Spinal cord (tissue), 10 donors: ENCODE results near the gene PGAP2. TPM values are rescaled to one million over a fixed set of nuclear protein-coding genes. Genes with fewer than 3 reads are reported as not detected.
"Not testable (repeated sequence)": the region's sequence is repeated elsewhere in the genome, so short reads cannot be mapped to it uniquely, and the experiment has no call there.

Experiments used
- DNase-seq, 6 donors: peaks; one replicate each; pipeline versions ENCODE4 v3.0.0 to v3.0.0-alpha.2; 2013 to 2015; ENCODE audit warnings: low spot score in 6 of 6, low read depth in 4 of 6
- H3K27ac ChIP-seq: one replicate; pipeline ENCODE4 v1.5.1; 2013; ENCODE audit warnings: low read depth, low read length, control low read depth
- H3K27me3 ChIP-seq: one replicate; pipeline ENCODE4 v1.6.1; 2013; ENCODE audit warnings: low read length; ENCODE audit not compliant: control insufficient read depth, insufficient read depth
- H3K36me3 ChIP-seq: one replicate; pipeline ENCODE4 v1.6.1; 2013; ENCODE audit warnings: low read length; ENCODE audit not compliant: control insufficient read depth, insufficient read depth
- H3K4me1 ChIP-seq: one replicate; pipeline ENCODE4 v1.6.1; 2013; ENCODE audit warnings: low read length; ENCODE audit not compliant: control insufficient read depth, insufficient read depth
- H3K4me3 ChIP-seq: one replicate; pipeline ENCODE4 v1.5.1; 2013; ENCODE audit warnings: low read depth, low read length, control low read depth
- H3K9me3 ChIP-seq: one replicate; pipeline ENCODE4 v1.6.1; 2013; ENCODE audit warnings: low read length; ENCODE audit not compliant: control insufficient read depth, insufficient read depth
- WGBS: methylation state at CpG from one replicate; pipeline ENCODE4 v1.1.5; 2013; ENCODE audit warnings: missing lambda C conversion rate; ENCODE audit not compliant: insufficient coverage; 5-methylcytosine and 5-hydroxymethylcytosine counted together
- polyA plus RNA-seq, 2 donors: library from polyadenylated mRNA; unstranded; fragments of 120-200 nt; gene quantifications; one replicate each; pipeline ENCODE4 v1.2.1, GENCODE V29; 2013; ENCODE audit not compliant: insufficient read length in 2 of 2
- small RNA-seq: library from RNA; depleted of rRNA; stranded (forward); fragments of <200 nt; gene quantifications from one replicate; pipeline ENCODE3, GENCODE V24; 2014; ENCODE audit warnings: low replicate concordance
- total RNA-seq, 2 donors: library from RNA; depleted of rRNA in 1 of 2; stranded (reverse); fragments of 120-200 nt in 1 of 2; fragments of >200 nt in 1 of 2; gene quantifications; one replicate each; pipeline versions ENCODE4 v1.2.3 to v1.2.4, GENCODE V29; 2013 to 2014
- donor health status: healthy.

The PGAP2 gene
- total and polyA plus RNA-seq, 4 donors, result 9.5 to 46.5 (median 21.2) TPM

DNA sequence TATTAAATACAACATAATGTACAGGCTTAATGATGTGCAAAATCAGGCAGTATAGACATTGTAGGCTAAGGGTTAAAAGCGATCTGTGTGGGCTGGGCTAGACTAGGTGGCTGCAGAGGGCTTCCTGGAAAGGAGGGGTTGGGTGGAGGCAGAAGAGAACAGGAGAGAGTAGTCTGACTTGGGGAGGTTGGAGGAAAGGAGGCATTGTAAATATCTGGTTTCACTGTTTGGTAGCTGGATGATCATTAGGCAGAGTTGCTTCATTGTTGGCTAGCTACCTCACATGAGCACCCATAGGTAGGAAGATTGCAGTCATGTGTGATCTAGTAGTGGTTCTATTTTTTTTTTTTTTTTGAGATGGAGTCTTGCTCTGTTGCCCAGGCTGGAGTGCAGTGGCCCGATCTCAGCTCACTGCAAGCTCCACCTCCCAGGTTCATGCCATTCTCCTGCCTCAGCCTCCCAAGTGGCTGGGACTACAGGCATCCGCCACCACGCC lies 52.6 kb downstream of the PGAP2 start:
- not testable (repeated sequence) for DNase-seq, H3K4me3 ChIP-seq, H3K27ac ChIP-seq, H3K27me3 ChIP-seq, H3K36me3 ChIP-seq, H3K9me3 ChIP-seq
- peaks cover 17% of the 10 kb centered on the region for H3K4me1 ChIP-seq
- WGBS, result 95% methylated on average over 3 of the region's 4 CpGs

DNA sequence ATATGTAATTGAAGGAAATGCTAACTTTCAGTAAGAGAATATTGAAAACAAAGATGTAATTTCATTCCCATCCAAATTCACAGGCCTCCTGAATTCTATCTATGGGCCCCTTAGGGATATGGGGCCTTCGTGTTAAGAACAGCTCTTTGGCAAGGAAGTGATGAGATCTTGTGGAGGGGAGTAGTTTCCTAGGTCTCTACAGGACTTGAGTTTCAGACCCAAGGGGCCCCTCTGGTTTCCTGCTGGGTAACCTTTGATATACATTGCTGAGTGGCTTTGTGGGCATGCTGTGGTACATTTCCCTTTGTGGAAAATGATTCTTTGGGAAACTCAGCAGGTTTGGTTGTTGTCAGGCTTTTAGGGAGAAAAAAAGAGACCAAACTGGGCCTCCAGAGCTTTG lies 53.3 kb downstream of the PGAP2 start:
- Histone ChIP-seq H3K4me3 (no peak overlapping the region), H3K4me1 (peaks cover 10% of the 10 kb centered on the region), H3K36me3 (no peaks in the 10 kb centered on the region), H3K27me3 (no peaks in the 10 kb centered on the region), H3K9me3 (no peaks in the 10 kb centered on the region), H3K27ac (no peak overlapping the region)
- no CpG with 5 or more reads among the region's 1 CpG for WGBS
- DNase-seq, result no peak

DNA sequence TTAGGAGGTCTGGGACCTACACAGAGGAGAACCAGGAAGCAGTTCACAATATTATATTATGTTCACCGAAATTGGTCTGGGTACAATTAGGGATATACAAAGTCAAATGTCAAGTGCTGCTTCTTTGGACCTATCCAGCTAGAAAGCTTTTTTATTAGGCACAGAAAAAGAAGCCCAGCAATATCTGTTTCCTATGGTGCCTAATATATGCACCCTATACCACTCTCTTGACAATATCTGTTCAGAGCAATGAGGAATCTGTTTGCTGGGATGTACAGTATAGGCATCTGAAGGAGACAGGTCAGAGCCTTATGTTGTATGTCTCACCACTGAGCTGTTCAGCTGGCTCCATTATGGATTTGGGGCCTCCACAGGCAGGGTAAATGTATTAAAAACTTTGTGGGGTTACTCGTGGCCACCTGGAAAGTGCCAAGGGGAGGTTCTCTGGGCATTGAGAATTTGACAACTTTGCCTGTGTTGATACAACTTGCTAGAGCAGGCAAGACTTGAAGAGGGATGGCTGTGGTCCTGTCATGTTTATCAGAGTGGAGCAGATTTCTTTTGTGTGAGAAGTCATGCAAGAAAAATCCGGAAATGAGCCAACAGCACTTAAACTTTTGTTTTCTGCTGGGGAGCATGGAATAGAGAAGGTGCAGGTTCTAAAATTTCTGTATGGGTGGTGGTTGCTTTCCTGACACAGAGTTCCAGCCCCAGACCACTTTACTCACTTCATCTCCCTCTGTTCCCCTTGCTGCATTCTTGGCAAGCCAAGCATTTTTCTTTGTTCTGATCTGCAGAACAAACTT lies 57.2 kb downstream of the PGAP2 start:
- H3K4me1 ChIP-seq, result peaks cover 4% of the 10 kb centered on the region
- H3K4me3 ChIP-seq, result no peak overlapping the region
- 58% methylated on average over 1 of the region's 3 CpGs for WGBS
- no peak for DNase-seq
- H3K27me3 ChIP-seq, result no peaks in the 10 kb centered on the region
- no peak overlapping the region for H3K27ac ChIP-seq
- H3K36me3 ChIP-seq, result no peaks in the 10 kb centered on the region
- no peaks in the 10 kb centered on the region for H3K9me3 ChIP-seq

DNA sequence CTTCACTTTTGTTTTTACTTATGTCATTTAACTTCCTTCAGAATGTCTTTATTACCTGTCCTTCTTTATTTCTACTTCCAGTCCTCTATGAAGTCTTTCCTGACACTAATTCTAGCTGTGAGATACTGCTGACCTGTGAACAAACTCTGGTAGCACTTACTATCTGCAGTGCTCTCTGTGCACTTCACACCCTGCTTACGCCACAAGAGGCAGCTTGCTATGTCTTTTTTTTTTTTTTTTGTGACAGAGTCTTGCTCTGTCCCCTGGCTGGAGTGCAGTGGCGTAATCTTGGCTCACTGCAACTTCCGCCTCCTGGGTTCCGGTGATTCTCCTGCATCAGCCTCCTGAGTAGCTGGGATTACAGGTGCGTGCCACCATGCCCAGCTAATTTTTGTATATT lies 57.8 kb downstream of the PGAP2 start:
- no peak for DNase-seq
- Histone ChIP-seq H3K27ac (no peak overlapping the region), H3K9me3 (no peaks in the 10 kb centered on the region), H3K4me3 (no peak overlapping the region), H3K4me1 (peaks cover 4% of the 10 kb centered on the region), H3K27me3 (no peaks in the 10 kb centered on the region), H3K36me3 (no peaks in the 10 kb centered on the region)
- 82% methylated on average over 5 of the region's 5 CpGs for WGBS

DNA sequence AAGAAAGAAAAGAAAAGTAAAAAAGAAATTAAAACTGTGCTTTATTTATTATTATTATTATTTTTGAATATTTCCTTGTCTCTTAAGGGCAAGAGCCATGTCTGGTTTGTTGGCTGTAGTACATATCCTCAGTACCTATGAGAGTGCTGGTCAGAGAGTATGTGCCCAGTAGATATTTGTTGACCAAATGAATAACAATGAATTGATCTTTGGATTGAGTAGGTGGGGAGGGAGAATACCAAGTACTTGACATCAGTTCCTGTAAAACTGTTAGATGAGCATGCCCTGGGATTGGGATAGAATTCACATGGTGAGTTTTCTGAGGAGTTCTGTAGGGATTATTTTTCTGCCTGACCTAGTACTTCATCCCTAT lies 58.5 kb downstream of the PGAP2 start:
- Histone ChIP-seq H3K36me3 (no peaks in the 10 kb centered on the region), H3K4me3 (no peak overlapping the region), H3K9me3 (no peaks in the 10 kb centered on the region), H3K4me1 (peaks cover 4% of the 10 kb centered on the region), H3K27me3 (no peaks in the 10 kb centered on the region), H3K27ac (no peak overlapping the region)
- no peak for DNase-seq

DNA sequence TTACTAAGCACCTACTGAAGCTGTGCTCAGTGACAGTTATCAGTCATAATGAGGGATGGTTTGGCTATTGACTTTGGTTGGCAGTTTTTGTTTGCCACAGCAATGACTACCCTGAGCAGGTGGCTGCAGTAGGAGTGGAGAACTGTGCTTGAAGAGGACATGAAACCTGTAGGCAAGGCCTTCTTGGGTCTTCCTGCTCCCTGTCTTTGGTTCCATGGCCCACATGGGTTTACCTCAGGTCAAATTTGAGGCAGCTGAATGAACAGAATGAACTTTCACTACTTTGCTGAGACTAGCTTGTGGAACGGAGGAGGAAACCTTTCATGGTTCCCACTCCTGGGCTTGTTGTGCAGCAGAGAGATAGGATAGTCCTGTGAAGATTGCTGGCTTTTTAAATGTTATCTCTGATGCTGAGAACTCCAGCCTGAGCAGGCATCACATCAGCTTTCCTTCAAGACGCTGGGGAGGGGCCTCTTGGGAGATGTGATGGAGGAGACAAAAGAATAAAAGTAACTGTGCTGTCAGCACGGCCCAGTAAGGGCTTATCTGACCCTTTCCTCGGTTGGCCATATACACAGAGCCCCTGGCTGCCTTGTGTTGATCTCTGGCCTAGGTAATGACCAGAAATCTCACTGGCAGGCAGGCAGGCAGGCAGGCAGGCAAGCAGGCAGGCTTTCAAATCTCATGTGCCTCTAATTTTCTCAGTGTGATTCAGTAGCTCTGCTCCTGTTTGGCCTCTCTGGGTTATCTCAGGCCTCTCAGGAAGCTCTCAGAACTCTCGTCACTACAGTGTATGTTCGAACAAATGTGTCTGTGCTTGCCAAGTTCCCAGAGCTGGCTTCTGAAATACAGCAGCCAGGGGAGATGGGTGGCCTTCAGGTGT lies 59.1 kb downstream of the PGAP2 start:
- H3K4me3 ChIP-seq, result no peak overlapping the region
- WGBS, result 61% methylated on average over 6 of the region's 6 CpGs
- H3K4me1 ChIP-seq, result peaks cover 4% of the 10 kb centered on the region
- H3K36me3 ChIP-seq, result no peaks in the 10 kb centered on the region
- no peak for DNase-seq
- H3K9me3 ChIP-seq, result no peaks in the 10 kb centered on the region
- no peak overlapping the region for H3K27ac ChIP-seq
- no peaks in the 10 kb centered on the region for H3K27me3 ChIP-seq

DNA sequence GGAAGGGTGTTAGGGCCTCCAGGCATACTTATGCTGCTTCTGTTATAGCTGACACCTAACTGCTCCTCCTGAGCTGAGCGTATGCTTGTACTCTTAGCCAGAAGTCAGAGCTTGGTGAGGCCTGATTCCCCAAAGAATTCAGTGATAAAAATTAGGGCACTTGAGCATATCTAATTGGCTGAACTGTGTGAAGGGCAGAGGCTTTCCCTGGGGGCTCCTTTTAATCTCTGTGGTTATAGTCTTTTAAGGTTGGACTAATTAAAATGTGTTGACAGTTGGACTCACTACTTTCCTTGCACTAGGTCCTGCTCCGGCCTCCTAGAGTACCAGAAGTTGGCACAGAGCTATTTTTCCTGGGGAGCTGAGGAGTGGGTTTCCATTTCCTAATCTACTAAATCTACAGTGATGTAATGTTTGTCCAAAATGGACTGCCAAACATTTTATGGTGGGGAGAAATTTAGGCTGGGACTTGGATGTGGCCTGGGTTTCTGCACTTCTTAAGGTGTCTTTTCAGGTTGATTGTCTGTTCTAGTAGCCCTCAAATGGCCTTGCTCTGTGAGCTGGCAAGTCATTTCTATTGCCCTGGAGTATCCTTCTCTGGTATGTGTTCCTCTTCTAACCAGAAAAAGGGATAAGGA lies 65.5 kb downstream of the PGAP2 start:
- Histone ChIP-seq H3K36me3 (no peaks in the 10 kb centered on the region), H3K4me1 (peaks cover 3% of the 10 kb centered on the region), H3K27me3 (no peaks in the 10 kb centered on the region)

More for the DNA sequence above, 65.5 kb downstream of the PGAP2 start:
- peak in 1 of 6 donors; percentile 18 for DNase-seq
- H3K27ac ChIP-seq, result no peak overlapping the region
- WGBS, result 80% methylated on average over 1 of the region's 2 CpGs
- no peaks in the 10 kb centered on the region for H3K9me3 ChIP-seq
- no peak overlapping the region for H3K4me3 ChIP-seq

Small RNA genes within 50 kb of the gene (small RNA-seq; reads per million reads assigned to genes)
- gene RNU7-50P, result not detected

Other genes starting within 250 kb of the PGAP2 start
- gene ART5, start 166.6 kb upstream of the PGAP2 start, total RNA-seq, result 1 to 10 TPM in 1 of 2 donors, under 1 TPM in 1; 0.40 to 2.1 TPM
- under 1 TPM; 0.36 to 0.62 TPM for gene ART5, start 166.6 kb upstream of the PGAP2 start, polyA plus RNA-seq
- not detected for gene ART1, start 163.4 kb upstream of the PGAP2 start, total RNA-seq
- gene ART1, start 163.4 kb upstream of the PGAP2 start, polyA plus RNA-seq, result not detected
- gene CHRNA10, start 137.2 kb upstream of the PGAP2 start, total RNA-seq, result 1 to 10 TPM in 1 of 2 donors, under 1 TPM in 1; 0.40 to 1.8 TPM
- gene CHRNA10, start 137.2 kb upstream of the PGAP2 start, polyA plus RNA-seq, result 1 to 10 TPM; 1.3 to 2.6 TPM
- gene NUP98, start 11.0 kb upstream of the PGAP2 start, total RNA-seq, result 10 to 100 TPM; 65.7 to 72.7 TPM
- gene NUP98, start 11.0 kb upstream of the PGAP2 start, polyA plus RNA-seq, result 10 to 100 TPM; 36.0 to 38.4 TPM
- 10 to 100 TPM in 1 of 2 donors, 1 to 10 TPM in 1; 5.8 to 12.5 TPM for gene RHOG, start 32.4 kb downstream of the PGAP2 start, total RNA-seq
- gene RHOG, start 32.4 kb downstream of the PGAP2 start, polyA plus RNA-seq, result 10 to 100 TPM; 26.5 to 31.1 TPM
- 10 to 100 TPM; 32.1 to 38.6 TPM for gene STIM1, start 47.1 kb downstream of the PGAP2 start, total RNA-seq
- 10 to 100 TPM; 44.6 to 51.5 TPM for gene STIM1, start 47.1 kb downstream of the PGAP2 start, polyA plus RNA-seq